Esophagus squamous epithelium (tissue), 4 donors: ENCODE measurements around the gene NRXN3.

Experiments
- POLR2A ChIP-seq, 4 donors: fragments of 450-650 bp; IDR thresholded peaks; one replicate each; pipeline ENCODE4 v1.6.1; 2017; ENCODE audit warnings: antibody characterized with exemption in 4 of 4, mild to moderate bottlenecking in 4 of 4, moderate library complexity in 3 of 4
- TF ChIP-seq, protein P1 (sequence below), 6 experiments: fragments of 450-650 bp in 4 of 6; fragments of 200-600 bp in 2 of 6; sonication (generic) in 2 of 6; IDR thresholded peaks; one replicate each; pipeline ENCODE4 v1.5.1; 2016 to 2019; ENCODE audit warnings: antibody characterized with exemption in 6 of 6, mild to moderate bottlenecking in 4 of 6, moderate library complexity in 4 of 6

DNA sequence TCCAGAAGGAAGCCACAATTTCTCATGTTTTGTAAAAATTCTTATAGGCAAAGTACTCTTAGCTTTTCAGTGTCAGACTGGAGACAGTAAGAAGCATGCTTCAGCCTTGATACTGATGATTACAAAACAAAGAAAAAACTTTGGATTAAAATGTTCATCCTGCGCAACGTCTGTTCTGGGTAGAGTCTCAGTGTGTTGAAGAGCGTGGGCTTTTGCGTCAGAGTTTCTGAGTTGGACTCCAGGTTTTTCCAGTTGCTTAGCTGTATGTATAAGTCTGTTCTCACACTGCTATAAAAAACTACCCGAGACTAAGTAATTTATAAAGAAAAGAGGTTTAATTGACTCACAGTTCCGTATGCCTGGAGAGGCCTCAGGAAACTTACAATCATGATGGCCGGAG, 1533.0 kb downstream of the NRXN3 start:
- TF ChIP-seq, protein P1, sequence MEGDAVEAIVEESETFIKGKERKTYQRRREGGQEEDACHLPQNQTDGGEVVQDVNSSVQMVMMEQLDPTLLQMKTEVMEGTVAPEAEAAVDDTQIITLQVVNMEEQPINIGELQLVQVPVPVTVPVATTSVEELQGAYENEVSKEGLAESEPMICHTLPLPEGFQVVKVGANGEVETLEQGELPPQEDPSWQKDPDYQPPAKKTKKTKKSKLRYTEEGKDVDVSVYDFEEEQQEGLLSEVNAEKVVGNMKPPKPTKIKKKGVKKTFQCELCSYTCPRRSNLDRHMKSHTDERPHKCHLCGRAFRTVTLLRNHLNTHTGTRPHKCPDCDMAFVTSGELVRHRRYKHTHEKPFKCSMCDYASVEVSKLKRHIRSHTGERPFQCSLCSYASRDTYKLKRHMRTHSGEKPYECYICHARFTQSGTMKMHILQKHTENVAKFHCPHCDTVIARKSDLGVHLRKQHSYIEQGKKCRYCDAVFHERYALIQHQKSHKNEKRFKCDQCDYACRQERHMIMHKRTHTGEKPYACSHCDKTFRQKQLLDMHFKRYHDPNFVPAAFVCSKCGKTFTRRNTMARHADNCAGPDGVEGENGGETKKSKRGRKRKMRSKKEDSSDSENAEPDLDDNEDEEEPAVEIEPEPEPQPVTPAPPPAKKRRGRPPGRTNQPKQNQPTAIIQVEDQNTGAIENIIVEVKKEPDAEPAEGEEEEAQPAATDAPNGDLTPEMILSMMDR (IDR thresholded peaks at IDR 0.05): no peak
- no peak for TF ChIP-seq POLR2A (IDR thresholded peaks at IDR 0.05)
